ENCODE measurements around the gene PTCH1. TPM values are rescaled to one million over a fixed set of nuclear protein-coding genes. Genes with fewer than 3 reads are reported as not detected.
A peak's percentile ranks its signal among the peaks of the same experiment; 100 is the strongest.

Gene PTCH1
- total RNA-seq, 1 donor from 2014 or later, result 104 TPM

- no peak for DNase-seq
- Mint-ChIP-seq H3K36me3 (ENCODE audit: unreplicated experiment) (peaks cover 4% of the 10 kb centered on the region), H3K9me3 (ENCODE audit: unreplicated experiment) (no peaks in the 10 kb centered on the region), H3K4me3 (ENCODE audit: unreplicated experiment) (no peak overlapping the region), H3K27ac (ENCODE audit: unreplicated experiment) (no peak overlapping the region), H3K4me1 (ENCODE audit: low read depth, unreplicated experiment) (peaks cover 14% of the 10 kb centered on the region), H3K27me3 (ENCODE audit: unreplicated experiment) (no peaks in the 10 kb centered on the region)
- no peak for TF ChIP-seq CTCF (IDR thresholded peaks at IDR 0.05; ENCODE audit: partially characterized antibody, unreplicated experiment)
Observed at GRCh38 chr9:95478335-95478734, 38.4 kb downstream of the PTCH1 start.

- H3K36me3 Mint-ChIP-seq (ENCODE audit: unreplicated experiment), result peaks cover 4% of the 10 kb centered on the region
- no peak overlapping the region for H3K27ac Mint-ChIP-seq (ENCODE audit: unreplicated experiment)
- DNase-seq, result no peak
- no peaks in the 10 kb centered on the region for H3K27me3 Mint-ChIP-seq (ENCODE audit: unreplicated experiment)
- H3K4me1 Mint-ChIP-seq (ENCODE audit: low read depth, unreplicated experiment), result peaks cover 13% of the 10 kb centered on the region
- no peaks in the 10 kb centered on the region for H3K9me3 Mint-ChIP-seq (ENCODE audit: unreplicated experiment)
- TF ChIP-seq CTCF (IDR thresholded peaks at IDR 0.05; ENCODE audit: partially characterized antibody, unreplicated experiment), result no peak
- no peak overlapping the region for H3K4me3 Mint-ChIP-seq (ENCODE audit: unreplicated experiment)
Observed at GRCh38 chr9:95477885-95478284, 38.9 kb downstream of the PTCH1 start.

GRCh38 chr9:95477441-95477840 is 39.3 kb downstream of the PTCH1 start:
- H3K9me3 Mint-ChIP-seq (ENCODE audit: unreplicated experiment), result no peaks in the 10 kb centered on the region
- H3K4me1 Mint-ChIP-seq (ENCODE audit: low read depth, unreplicated experiment), result peaks cover 13% of the 10 kb centered on the region
- TF ChIP-seq CTCF (IDR thresholded peaks at IDR 0.05; ENCODE audit: partially characterized antibody, unreplicated experiment), result no peak
- peaks cover 6% of the 10 kb centered on the region for H3K36me3 Mint-ChIP-seq (ENCODE audit: unreplicated experiment)
- no peak for DNase-seq
- no peak overlapping the region for H3K4me3 Mint-ChIP-seq (ENCODE audit: unreplicated experiment)
- H3K27me3 Mint-ChIP-seq (ENCODE audit: unreplicated experiment), result no peaks in the 10 kb centered on the region
- H3K27ac Mint-ChIP-seq (ENCODE audit: unreplicated experiment), result no peak overlapping the region

GRCh38 chr9:95468791-95469190 is 48.0 kb downstream of the PTCH1 start:
- H3K27me3 Mint-ChIP-seq (ENCODE audit: unreplicated experiment), result no peaks in the 10 kb centered on the region

GRCh38 chr9:95465115-95465514 is 51.7 kb downstream of the PTCH1 start:
- no peak for TF ChIP-seq CTCF (IDR thresholded peaks at IDR 0.05; ENCODE audit: partially characterized antibody, unreplicated experiment)
- peaks cover 11% of the 10 kb centered on the region for H3K27me3 Mint-ChIP-seq (ENCODE audit: unreplicated experiment)
- no peak overlapping the region for H3K4me3 Mint-ChIP-seq (ENCODE audit: unreplicated experiment)
- peak overlapping the region; percentile 44 for H3K27ac Mint-ChIP-seq (ENCODE audit: unreplicated experiment)
- H3K36me3 Mint-ChIP-seq (ENCODE audit: unreplicated experiment), result peaks cover 9% of the 10 kb centered on the region
- peaks cover 14% of the 10 kb centered on the region for H3K9me3 Mint-ChIP-seq (ENCODE audit: unreplicated experiment)
- DNase-seq, result no peak
- H3K4me1 Mint-ChIP-seq (ENCODE audit: low read depth, unreplicated experiment), result peaks cover 49% of the 10 kb centered on the region

More at GRCh38 chr9:95468791-95469190, 48.0 kb downstream of the PTCH1 start:
- no peak overlapping the region for H3K4me3 Mint-ChIP-seq (ENCODE audit: unreplicated experiment)
- H3K27ac Mint-ChIP-seq (ENCODE audit: unreplicated experiment), result peak overlapping the region; percentile 18
- peaks cover 21% of the 10 kb centered on the region for H3K36me3 Mint-ChIP-seq (ENCODE audit: unreplicated experiment)
- H3K9me3 Mint-ChIP-seq (ENCODE audit: unreplicated experiment), result peaks cover 3% of the 10 kb centered on the region
- DNase-seq, result no peak
- peaks cover 15% of the 10 kb centered on the region for H3K4me1 Mint-ChIP-seq (ENCODE audit: low read depth, unreplicated experiment)
- TF ChIP-seq CTCF (IDR thresholded peaks at IDR 0.05; ENCODE audit: partially characterized antibody, unreplicated experiment), result no peak
